GM13977 (cell line): ENCODE measurements around the gene PLCL1.

Experiments
- DNase-seq: peaks from one replicate; pipeline ENCODE4 v3.0.0; 2012; ENCODE audit warnings: low spot score
- in situ Hi-C: fragments of 300-500 bp; cut with MboI; formaldehyde crosslinking; loops from one replicate; pipeline ENCODE4 v1.12.0; 2022; ENCODE audit warnings: low sequenced_read_pairs, low pct_unique_long_range_greater_than_20kb, mixed read lengths, inconsistent platforms; ENCODE audit not compliant: unreplicated experiment
- TF ChIP-seq, protein P1 (sequence below): IDR thresholded peaks from 2 replicates; pipeline ENCODE4 v1.5.1; 2012; ENCODE audit warnings: mild to moderate bottlenecking, control low read depth; ENCODE audit not compliant: insufficient read depth; ENCODE audit errors: extremely low read depth, missing control alignments

PLCL1 gene

DNA sequence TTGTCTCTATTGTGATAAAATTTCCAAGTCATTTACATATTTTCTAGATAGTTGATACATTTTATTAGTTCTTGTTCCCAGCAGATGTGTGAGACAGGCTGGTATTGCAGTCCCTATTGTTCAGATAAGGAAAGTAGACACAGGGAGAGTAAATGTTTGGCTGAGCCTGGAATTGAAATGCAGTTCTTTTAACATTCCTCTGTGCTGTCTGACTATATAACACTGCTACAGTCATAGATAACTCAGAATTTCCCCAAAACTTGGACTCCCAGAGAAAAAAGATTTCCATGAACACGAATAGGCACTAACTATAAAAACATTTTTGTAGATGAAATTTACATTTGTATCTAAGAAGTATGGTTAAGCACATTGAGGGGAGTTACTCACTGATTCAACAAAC is 71.4 kb downstream of the PLCL1 start:
- in situ Hi-C loops, result no loop called here
- TF ChIP-seq, protein P1, sequence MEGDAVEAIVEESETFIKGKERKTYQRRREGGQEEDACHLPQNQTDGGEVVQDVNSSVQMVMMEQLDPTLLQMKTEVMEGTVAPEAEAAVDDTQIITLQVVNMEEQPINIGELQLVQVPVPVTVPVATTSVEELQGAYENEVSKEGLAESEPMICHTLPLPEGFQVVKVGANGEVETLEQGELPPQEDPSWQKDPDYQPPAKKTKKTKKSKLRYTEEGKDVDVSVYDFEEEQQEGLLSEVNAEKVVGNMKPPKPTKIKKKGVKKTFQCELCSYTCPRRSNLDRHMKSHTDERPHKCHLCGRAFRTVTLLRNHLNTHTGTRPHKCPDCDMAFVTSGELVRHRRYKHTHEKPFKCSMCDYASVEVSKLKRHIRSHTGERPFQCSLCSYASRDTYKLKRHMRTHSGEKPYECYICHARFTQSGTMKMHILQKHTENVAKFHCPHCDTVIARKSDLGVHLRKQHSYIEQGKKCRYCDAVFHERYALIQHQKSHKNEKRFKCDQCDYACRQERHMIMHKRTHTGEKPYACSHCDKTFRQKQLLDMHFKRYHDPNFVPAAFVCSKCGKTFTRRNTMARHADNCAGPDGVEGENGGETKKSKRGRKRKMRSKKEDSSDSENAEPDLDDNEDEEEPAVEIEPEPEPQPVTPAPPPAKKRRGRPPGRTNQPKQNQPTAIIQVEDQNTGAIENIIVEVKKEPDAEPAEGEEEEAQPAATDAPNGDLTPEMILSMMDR, result no peak
- DNase-seq, result no peak

DNA sequence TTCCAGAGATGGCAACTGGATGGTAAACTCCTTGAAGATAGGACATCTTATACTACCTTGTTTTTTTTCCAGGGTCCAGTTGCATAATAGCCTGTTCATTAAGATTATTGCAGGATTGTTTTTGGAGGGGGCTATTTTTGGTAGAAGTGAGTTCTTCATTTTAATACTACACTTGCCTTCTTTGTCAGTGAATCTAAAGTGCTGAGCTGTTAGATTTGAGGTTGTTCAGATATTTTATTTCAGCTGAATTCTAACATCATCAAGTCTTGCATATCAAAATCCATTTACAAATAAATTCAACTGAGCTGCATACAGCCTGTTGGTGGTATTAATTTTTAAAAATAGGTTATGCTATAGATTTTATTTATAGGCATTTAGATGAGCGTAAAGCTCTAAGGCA is 72.1 kb downstream of the PLCL1 start:
- TF ChIP-seq, protein P1, result no peak
- no peak for DNase-seq
- in situ Hi-C loops, result no loop called here

DNA sequence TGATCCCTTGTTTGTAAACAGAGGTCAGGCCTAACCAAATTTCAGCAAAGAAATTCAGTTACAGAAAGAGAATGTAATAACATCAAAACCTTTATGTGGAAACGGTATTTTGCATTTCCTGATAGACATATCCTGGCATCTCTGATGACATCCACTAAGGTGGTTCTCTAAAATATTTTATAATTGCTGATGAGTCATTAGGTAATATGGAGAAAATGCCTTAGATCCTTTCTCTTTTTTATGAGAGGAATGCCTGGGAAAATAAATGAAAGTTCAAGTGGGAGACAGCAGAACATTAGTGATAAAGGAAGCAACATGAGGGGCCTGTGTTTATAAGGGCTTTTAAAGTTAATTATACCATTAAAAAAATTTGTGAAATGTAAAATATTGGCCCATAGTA is 72.6 kb downstream of the PLCL1 start:
- DNase-seq, result no peak
- in situ Hi-C loops, result no loop called here
- TF ChIP-seq, protein P1, result no peak

DNA sequence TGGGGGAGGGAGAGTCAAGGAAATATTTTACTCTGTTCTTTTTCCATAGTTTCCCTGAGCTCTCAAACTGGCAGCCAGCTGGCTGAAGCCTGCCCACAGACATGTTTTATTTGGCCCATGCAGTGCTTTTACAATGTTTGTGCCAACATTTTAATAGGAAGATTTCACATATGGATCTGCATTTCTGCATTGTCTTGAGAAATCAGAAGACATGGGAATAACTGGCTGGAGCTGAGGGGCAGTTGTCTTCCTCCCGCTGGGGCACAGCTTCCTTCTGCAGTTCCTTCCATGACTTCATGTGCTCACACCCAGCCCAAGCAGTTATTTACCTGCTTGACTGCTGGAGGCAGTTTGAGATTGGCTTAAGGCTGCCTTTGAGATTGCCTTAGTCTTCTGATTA is 74.4 kb downstream of the PLCL1 start:
- TF ChIP-seq, protein P1, result peak; percentile 3
- DNase-seq, result no peak
- in situ Hi-C loops, result no loop called here

DNA sequence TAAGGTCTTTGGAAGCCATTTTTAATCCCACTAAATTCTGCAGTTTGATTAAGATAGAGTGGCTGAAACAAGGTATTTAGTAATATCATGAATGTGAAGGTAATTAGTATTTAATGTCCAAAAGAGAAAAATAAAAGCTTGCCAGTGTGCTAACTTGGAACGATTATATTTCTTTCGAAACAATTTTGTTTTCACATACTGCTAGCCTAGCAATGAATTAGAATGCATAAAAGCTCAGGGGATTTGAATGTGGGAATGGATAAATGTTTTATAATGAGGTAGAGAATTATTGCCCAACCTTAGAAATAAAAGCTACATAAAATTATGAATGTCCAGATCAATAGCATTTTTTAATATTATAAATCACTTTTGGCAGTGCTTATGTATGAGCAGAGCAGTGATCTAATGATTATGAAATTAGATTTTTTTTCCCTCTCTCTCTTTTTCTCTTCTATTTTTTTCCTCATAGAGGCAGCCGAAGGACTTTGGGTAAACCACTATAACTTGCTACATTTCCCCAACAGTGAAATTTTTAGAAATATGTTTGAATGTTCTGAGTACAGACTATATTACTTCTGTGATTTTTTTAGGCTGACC is 75.5 kb downstream of the PLCL1 start:
- no peak for DNase-seq
- in situ Hi-C loops, result no loop called here
- TF ChIP-seq, protein P1, result no peak

DNA sequence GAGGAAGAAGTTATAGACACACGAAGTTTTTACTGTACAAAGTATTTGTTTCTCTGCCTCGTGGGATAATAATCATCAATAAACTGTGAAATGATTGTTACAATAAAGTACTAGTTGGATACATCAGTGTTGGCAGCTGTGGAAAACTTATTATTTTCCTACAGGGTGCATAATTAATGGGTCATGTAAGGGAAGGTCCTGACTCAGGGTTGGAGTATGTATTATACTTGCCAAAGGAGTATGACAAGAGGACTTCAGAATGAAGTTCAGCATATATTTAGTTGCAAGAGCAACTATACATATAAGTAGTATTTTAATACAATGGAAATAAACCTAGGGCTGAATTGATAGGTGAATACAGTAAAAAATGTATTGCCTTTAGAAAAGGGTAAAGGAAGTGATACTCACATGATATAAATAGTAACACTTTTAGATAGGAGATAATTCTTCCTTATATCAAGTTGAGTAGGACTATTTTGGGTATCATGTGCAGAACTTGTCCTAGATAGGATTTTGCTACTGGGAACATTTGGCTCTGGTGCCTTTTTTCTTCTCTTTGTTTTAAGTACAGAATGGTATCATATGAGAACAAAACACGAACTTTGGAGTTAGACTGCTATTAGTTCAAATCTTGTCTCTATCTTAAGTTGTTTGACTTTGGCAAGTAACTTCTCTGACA is 79.1 kb downstream of the PLCL1 start:
- TF ChIP-seq, protein P1, result no peak
- in situ Hi-C loops, result no loop called here
- no peak for DNase-seq
